ENCODE data around the gene BRINP3.

- TF ChIP-seq POLR2A (IDR thresholded peaks at IDR 0.05; ENCODE audit: low read depth, low read length) (no peak), TAF1 (IDR thresholded peaks at IDR 0.05; ENCODE audit: low read depth, low read length) (no peak), POLR2AphosphoS5 (IDR thresholded peaks at IDR 0.05; ENCODE audit: low read depth, low read length) (no peak)
Measured at GRCh38 chr1:190262538-190262937, 215.1 kb downstream of the BRINP3 start.
